Measurements from ENCODE around the gene CAPN1. TPM values are rescaled to one million over a fixed set of nuclear protein-coding genes. Genes with fewer than 3 reads are reported as not detected.

CAPN1 gene
- total RNA-seq, 1 donor from 2014 or later: 217 TPM

GRCh38 chr11:65132988-65133700, 48.6 kb upstream of the CAPN1 start:
- peaks cover 38% of the 10 kb centered on the region for H3K79me2 ChIP-seq (ENCODE audit: insufficient read depth, low read length)
- Mint-ChIP-seq H3K36me3 (ENCODE audit: low read depth, unreplicated experiment) (peaks cover 14% of the 10 kb centered on the region), H3K27ac (ENCODE audit: unreplicated experiment) (peak overlapping the region; percentile 100), H3K9me3 (ENCODE audit: unreplicated experiment) (no peaks in the 10 kb centered on the region), H3K4me3 (ENCODE audit: unreplicated experiment) (peak overlapping the region; percentile 99), H3K4me1 (ENCODE audit: low read depth, unreplicated experiment) (peaks cover 8% of the 10 kb centered on the region), H3K27me3 (ENCODE audit: low read depth, unreplicated experiment) (no peaks in the 10 kb centered on the region)
- H3K36me3 ChIP-seq (ENCODE audit: insufficient read depth, low read length): peaks cover 26% of the 10 kb centered on the region
- FAIRE-seq: no peak
- peak overlapping the region; percentile 98 for H3K4me2 ChIP-seq (ENCODE audit: low read length)
- H3K4me3 ChIP-seq (ENCODE audit: insufficient read depth, low read depth, low read length): peak overlapping the region; percentile 88
- H4K20me1 ChIP-seq (ENCODE audit: insufficient read depth, low read length): peaks cover 55% of the 10 kb centered on the region
- H3K9me3 ChIP-seq (ENCODE audit: insufficient read depth, low read depth, low read length): no peaks in the 10 kb centered on the region
- TF ChIP-seq CTCF (IDR thresholded peaks at IDR 0.05; ENCODE audit: insufficient read depth, low read depth, low read length) (no peak), EZH2 (IDR thresholded peaks at IDR 0.05; ENCODE audit: insufficient read depth, low read length) (no peak)
- H3K9ac ChIP-seq (ENCODE audit: low read length): peak overlapping the region; percentile 98
- no peak overlapping the region for H2AFZ ChIP-seq (ENCODE audit: low read depth, low read length)
- peaks cover 13% of the 10 kb centered on the region for H3K4me1 ChIP-seq (ENCODE audit: insufficient read depth, low read length)
- H3K27me3 ChIP-seq (ENCODE audit: insufficient read depth, low read length): no peaks in the 10 kb centered on the region
- H3K27ac ChIP-seq (ENCODE audit: low read depth, low read length): peak overlapping the region; percentile 99
- no peak for DNase-seq (ENCODE audit: low read depth)

GRCh38 chr11:65133724-65134123, 48.0 kb upstream of the CAPN1 start:
- no peaks in the 10 kb centered on the region for H3K9me3 Mint-ChIP-seq (ENCODE audit: unreplicated experiment)
- no peaks in the 10 kb centered on the region for H3K9me3 ChIP-seq (ENCODE audit: insufficient read depth, low read depth, low read length)
- H3K4me3 ChIP-seq (ENCODE audit: insufficient read depth, low read depth, low read length): peak overlapping the region; percentile 88
- peak overlapping the region; percentile 85 for H2AFZ ChIP-seq (ENCODE audit: low read depth, low read length)
- H3K4me3 Mint-ChIP-seq (ENCODE audit: unreplicated experiment): peak overlapping the region; percentile 99
- peaks cover 8% of the 10 kb centered on the region for H3K4me1 Mint-ChIP-seq (ENCODE audit: low read depth, unreplicated experiment)
- peaks cover 13% of the 10 kb centered on the region for H3K4me1 ChIP-seq (ENCODE audit: insufficient read depth, low read length)
- H3K79me2 ChIP-seq (ENCODE audit: insufficient read depth, low read length): peaks cover 38% of the 10 kb centered on the region
- H3K27me3 ChIP-seq (ENCODE audit: insufficient read depth, low read length): no peaks in the 10 kb centered on the region
- FAIRE-seq (no peak), DNase-seq (ENCODE audit: low read depth) (no peak)
- H3K36me3 ChIP-seq (ENCODE audit: insufficient read depth, low read length): peaks cover 24% of the 10 kb centered on the region
- no peak for TF ChIP-seq EZH2 (IDR thresholded peaks at IDR 0.05; ENCODE audit: insufficient read depth, low read length)
- no peak for TF ChIP-seq CTCF (IDR thresholded peaks at IDR 0.05; ENCODE audit: insufficient read depth, low read depth, low read length)
- no peaks in the 10 kb centered on the region for H3K27me3 Mint-ChIP-seq (ENCODE audit: low read depth, unreplicated experiment)
- peaks cover 50% of the 10 kb centered on the region for H4K20me1 ChIP-seq (ENCODE audit: insufficient read depth, low read length)
- H3K4me2 ChIP-seq (ENCODE audit: low read length): peak overlapping the region; percentile 98
- H3K36me3 Mint-ChIP-seq (ENCODE audit: low read depth, unreplicated experiment): peaks cover 14% of the 10 kb centered on the region
- peak overlapping the region; percentile 99 for H3K27ac ChIP-seq (ENCODE audit: low read depth, low read length)
- peak overlapping the region; percentile 98 for H3K9ac ChIP-seq (ENCODE audit: low read length)
- H3K27ac Mint-ChIP-seq (ENCODE audit: unreplicated experiment): peak overlapping the region; percentile 100
